ENCODE data around the gene DBNL.

DBNL gene

DNA sequence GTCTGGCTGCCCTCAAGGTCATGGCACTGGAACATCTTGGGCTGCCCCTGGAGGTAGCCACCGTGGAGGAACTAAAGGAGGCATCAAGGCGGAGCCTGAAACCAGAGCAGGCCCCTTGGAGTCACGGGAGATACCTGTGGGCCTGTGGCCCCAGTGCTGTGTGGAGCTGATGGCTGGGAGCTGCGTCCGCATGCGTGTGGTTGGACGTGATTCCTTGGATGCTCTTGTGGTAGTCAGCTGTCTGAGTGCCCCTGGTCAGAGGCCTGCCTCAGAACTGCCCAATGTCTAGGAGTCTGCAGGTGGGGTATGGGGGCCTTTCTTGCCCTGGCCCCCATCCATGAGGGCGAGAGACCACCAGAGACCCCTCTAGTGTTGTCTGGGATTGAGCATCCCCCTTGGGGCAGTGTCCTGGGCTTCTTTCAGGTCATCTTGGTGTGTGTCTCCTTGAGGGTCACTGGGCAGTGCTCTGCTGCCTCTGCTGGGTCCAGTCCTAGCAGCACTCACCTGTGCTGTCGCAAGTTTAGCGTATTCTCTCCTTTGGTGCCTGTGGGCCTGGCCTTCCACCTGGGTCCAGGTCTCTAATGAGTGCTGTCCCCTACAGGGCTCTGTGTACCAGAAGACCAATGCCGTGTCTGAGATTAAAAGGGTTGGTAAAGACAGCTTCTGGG, 12.8 kb downstream of the DBNL start:
- DNase-seq (ENCODE audit: extremely low read depth, low read depth): no peak
- TF ChIP-seq, protein P1, sequence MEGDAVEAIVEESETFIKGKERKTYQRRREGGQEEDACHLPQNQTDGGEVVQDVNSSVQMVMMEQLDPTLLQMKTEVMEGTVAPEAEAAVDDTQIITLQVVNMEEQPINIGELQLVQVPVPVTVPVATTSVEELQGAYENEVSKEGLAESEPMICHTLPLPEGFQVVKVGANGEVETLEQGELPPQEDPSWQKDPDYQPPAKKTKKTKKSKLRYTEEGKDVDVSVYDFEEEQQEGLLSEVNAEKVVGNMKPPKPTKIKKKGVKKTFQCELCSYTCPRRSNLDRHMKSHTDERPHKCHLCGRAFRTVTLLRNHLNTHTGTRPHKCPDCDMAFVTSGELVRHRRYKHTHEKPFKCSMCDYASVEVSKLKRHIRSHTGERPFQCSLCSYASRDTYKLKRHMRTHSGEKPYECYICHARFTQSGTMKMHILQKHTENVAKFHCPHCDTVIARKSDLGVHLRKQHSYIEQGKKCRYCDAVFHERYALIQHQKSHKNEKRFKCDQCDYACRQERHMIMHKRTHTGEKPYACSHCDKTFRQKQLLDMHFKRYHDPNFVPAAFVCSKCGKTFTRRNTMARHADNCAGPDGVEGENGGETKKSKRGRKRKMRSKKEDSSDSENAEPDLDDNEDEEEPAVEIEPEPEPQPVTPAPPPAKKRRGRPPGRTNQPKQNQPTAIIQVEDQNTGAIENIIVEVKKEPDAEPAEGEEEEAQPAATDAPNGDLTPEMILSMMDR (IDR thresholded peaks at IDR 0.05; ENCODE audit: low read depth, low read length, missing control alignments): no peak
- H3K4me3 ChIP-seq (replicated peaks; ENCODE audit: low read depth, low read length): no peak overlapping the region

- TF ChIP-seq, protein P1 (IDR thresholded peaks at IDR 0.05; ENCODE audit: low read depth, low read length, missing control alignments): no peak
- H3K4me3 ChIP-seq (replicated peaks; ENCODE audit: low read depth, low read length): no peak overlapping the region
- DNase-seq (ENCODE audit: extremely low read depth, low read depth): no peak
Observed at GRCh38 chr7:44057849-44058758, 13.6 kb downstream of the DBNL start.

- no peak for DNase-seq (ENCODE audit: extremely low read depth, low read depth)
- no peak overlapping the region for H3K4me3 ChIP-seq (replicated peaks; ENCODE audit: low read depth, low read length)
- TF ChIP-seq, protein P1 (IDR thresholded peaks at IDR 0.05; ENCODE audit: low read depth, low read length, missing control alignments): no peak
Observed at GRCh38 chr7:44058759-44059218, 14.3 kb downstream of the DBNL start.

DNA sequence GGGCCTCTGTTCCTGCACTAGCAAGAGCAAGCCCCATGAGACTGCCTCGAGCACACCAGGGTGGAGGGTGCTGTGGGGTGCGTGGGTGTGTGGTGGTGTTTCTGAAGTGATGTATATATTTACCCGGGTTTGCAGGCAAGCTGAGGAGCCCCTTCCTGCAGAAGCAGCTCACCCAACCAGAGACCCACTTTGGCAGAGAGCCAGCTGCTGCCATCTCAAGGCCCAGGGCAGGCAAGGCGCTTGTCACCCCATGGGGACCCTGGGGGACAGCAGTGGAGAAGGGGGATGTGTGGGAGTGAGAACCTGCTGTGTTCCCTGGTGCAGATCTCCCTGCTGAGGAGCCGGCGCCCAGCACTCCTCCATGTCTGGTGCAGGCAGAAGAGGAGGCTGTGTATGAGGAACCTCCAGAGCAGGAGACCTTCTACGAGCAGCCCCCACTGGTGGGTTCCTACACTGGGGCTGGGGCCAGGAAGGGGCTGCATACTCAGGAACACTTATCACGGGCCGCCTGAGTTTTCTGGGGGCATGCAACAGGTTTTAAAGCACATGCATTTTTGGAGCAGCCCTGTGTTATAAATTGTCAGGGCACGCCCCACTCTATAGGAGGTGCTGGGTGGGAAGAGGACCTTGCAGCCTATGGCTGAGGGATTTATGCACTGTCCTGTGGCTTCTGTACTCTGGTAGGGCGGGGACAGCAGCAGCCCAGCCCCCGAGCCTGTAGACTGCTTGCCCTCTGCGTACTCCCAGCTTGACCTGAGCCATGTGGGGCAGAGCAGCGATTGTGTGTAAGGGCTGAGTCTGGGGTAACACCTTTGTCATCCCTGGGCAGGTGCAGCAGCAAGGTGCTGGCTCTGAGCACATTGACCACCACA, 15.0 kb downstream of the DBNL start:
- no peak overlapping the region for H3K4me3 ChIP-seq (replicated peaks; ENCODE audit: low read depth, low read length)
- no peak for DNase-seq (ENCODE audit: extremely low read depth, low read depth)
- TF ChIP-seq, protein P1 (IDR thresholded peaks at IDR 0.05; ENCODE audit: low read depth, low read length, missing control alignments): no peak

DNA sequence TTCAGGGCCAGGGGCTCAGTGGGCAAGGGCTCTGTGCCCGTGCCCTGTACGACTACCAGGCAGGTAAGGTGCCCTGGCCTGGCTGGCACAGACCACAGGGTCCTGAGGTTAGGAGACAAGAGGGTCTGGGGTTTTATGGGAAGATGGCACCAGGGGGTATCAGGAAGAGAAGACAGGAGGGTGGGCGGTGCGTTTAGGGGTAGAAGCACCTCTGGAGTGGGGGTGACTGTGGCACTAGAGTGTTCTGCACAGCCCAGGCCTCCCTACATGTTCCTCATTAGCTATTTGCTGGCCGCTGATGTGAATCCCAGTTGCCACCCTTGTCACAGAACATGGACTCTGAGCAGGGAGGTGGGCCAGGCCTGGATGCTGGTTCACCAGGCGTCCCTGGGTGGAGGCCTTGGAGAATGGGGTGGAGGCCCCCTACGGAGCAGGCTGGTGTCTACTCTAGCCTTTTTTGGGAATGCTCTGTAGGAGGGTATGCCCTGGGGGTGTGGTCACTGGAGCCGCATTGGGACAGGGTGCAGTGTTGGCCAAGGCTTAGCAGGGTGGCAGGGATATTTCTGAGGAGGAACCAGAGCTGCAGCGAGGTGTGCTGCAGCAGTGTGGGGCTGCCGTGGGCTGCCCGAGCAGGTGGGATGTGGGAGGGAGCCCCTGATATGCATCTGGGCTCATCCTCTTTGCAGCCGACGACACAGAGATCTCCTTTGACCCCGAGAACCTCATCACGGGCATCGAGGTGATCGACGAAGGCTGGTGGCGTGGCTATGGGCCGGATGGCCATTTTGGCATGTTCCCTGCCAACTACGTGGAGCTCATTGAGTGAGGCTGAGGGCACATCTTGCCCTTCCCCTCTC, 15.8 kb downstream of the DBNL start:
- DNase-seq (ENCODE audit: extremely low read depth, low read depth): no peak
- H3K4me3 ChIP-seq (replicated peaks; ENCODE audit: low read depth, low read length): no peak overlapping the region
- TF ChIP-seq, protein P1 (IDR thresholded peaks at IDR 0.05; ENCODE audit: low read depth, low read length, missing control alignments): no peak
